Fibroblast of skin of scalp (primary cell): ENCODE data around the gene CAPS.

ENCODE experiments used
- DNase-seq: peaks from one replicate; pipeline ENCODE4 v3.0.0-alpha.2; 2013

The CAPS gene

DNA sequence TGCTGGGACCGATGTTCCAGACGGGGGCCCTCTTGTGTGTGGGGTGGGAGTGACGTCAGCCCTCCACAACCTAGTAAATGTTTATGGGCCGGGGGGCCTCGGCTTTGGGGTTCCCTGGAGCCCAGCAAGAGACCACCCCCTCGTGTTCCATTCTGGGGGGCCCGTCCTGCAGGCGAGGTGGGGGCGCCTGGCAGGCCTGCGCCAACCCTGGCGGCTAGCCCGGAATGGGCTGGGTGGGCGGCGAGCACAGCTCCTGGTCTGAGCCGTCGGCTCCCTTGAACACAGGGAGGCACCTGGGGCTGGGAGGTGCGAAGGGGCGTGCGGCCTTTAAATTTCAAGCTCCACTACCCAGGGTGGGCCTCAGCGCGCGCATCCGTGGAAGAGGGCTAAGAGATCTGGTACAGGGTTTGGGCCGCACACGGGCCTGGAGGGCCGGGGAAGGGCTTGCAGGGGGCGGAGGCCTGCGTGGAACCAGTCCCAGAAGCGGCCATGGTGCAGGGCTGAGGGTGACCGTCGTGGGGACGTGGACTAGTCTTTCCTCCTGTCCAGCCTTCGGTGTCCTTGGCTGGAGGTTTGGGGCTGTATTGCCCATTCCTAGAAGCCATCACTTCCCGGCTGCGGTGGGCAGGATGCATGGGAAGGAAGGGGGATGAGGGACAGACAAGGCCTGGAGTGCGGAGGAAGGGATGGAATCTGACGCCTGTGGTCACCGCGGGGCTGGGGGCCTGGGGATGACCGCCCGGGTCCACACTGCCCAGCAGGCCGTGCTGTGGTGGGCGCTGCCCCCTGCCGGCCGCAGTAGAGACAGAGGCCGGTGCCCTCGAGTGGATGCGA is 21.9 kb upstream of the CAPS start:
- peak; percentile 33 for DNase-seq

DNA sequence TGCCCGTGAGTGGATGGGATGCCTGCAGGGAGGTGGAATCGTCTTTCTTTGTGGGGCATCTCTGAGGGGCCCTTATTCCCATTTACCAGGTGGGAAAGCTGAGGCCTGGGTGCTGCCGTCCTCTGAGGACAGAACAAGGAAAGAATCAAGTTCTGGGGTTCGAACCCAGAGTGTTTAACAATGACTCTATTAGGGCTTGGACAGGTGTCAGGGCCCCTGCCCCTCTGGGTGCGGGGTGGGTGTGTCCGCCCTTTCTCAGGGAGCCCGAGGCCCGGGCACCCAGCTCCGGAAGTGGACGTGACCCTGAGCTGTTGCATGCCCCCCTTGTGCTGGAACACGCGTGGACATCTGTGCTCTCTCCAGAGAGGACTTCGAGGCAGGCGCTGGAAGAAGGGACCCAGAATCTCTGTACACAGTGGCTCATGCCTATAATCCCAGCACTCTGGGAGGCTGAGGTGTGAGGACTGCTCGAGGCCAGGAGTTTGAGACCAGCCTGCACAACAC is 21.2 kb upstream of the CAPS start:
- no peak for DNase-seq

DNA sequence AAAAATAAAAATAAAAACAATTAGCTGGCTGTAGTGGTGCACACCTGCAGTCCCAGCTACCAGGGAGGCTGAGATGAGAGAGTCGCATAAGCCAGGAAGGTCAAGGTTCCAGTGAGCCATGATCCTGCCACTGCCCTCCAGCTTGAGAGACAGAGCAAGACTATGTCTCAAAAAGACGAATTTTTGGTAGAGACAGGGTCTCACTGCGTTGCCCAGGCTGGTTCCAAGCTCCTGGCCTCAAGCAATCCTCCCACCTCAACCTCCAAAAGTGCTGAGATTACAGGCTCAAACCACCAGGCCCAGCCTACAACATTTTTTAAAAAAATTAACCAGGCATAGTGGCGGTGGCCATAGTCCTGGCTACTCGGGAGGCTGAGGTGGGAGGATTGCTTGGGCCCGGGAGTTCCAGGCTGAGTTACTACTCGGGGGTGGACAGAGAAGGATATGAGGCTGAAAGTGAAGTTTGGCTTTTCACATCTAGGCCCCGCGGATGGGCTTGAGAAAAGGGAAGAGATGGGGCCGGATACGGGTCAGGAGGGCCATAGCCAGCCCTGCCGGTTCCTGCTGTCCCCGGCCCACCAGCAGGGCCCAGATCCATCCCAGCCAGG is 20.7 kb upstream of the CAPS start:
- no peak for DNase-seq

DNA sequence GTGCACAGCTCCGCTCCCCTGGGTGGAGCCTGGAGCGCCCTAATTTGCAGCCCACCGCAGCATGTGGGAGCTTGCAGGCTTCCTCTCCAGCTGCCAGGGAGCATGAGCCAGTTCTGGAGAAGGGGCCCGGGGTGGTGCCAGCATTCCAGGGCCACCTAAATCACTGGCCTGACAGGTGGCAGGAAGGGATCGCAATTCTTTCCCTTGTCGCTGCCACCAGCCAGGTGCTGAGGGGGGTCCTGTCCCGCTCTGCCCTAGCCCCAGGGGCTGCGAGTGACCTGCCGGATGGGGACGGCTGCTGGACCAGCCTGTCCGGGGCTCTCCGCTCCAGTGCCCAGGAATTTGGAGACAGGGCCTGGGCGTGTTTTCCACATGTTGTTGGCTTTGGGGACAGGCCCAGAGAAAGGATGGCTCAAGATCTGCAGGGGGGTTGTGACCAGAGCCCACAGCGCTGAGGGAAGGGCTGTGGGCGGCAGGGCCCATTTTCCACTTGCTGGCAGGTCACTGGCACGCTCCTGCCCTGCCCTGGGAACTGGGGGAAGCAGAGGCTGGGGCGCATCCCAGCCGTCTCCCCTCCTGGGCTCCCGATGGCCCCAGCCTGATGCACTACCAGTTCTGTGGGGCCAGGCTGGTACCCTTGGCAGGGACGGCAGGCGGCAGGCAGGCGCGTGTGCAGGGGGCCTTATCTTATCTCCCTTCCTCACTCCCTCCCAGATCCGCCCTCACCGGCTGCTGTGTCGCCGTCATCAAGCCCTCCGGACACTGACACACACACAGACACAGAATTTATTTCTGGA is 19.9 kb upstream of the CAPS start:
- no peak for DNase-seq

DNA sequence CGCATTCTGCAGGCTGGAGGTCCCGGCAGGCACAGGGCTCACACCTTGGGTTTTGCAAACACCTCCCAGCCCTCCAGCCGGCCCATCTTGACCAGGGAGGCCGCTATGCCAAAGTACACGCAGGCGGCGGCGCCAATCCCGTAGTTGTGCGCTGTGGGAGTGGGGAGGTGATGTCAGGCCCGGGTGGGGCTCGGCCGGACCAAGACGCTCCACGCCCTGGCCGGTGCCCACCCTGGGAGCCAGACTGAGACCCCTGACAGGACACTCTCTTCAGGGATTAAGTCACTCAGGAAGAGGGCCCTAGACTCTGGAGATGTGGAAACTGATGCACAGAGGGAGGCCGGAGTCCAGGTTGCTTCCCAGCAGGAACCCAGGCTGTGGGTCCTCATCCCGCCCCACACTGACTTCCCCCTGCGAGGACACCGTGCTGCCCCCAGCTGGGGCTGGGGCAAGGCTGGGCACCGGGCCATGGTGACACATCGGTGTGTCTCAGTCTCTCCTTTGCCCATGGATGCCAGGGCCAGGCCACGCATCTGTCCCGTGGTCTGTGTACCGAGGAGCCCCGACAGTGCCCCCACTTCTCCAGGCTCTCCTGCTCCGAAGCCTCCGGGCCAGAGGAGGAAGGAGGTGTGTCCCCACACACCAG is 19.2 kb upstream of the CAPS start:
- no peak for DNase-seq

DNA sequence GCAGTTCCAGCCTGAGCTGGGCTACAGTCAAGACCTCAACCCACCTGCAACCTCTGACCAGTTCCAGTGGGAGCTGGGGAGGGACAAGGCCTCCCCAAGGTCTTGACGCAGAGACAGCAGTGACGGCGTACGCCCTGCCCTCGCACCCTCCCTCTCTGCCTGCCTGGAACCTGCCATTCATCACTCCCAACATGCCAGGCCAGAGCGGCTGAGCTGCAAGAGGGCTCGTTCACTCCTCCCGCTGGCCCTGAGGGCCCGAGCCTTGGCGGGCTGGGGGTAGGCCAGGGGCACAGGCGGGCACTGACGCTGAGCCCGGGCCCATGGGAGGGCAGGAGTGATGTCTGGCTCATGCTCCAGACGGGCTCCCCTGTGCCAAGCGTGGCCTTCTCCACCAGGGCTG is 18.6 kb upstream of the CAPS start:
- DNase-seq, result no peak

DNA sequence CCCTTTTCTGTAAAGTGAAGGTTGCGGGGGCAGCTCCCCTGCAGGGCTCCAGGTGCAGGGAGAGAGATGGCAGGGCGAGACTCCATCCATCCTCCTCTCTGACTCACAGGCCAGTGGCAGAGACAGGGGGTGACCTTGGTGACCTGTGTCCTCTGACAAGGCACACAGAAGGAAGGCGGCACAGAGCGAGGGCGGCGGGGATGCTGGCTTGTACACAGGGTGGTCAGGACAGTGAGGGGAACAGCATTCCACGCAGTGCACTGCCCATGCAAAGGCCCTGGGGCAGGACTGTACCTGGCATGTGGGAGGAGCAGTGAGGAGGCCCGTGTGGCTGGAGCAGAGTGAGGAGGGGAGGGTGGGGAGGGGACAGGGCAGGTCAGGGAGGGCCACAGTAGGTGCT is 18.2 kb upstream of the CAPS start:
- no peak for DNase-seq

DNA sequence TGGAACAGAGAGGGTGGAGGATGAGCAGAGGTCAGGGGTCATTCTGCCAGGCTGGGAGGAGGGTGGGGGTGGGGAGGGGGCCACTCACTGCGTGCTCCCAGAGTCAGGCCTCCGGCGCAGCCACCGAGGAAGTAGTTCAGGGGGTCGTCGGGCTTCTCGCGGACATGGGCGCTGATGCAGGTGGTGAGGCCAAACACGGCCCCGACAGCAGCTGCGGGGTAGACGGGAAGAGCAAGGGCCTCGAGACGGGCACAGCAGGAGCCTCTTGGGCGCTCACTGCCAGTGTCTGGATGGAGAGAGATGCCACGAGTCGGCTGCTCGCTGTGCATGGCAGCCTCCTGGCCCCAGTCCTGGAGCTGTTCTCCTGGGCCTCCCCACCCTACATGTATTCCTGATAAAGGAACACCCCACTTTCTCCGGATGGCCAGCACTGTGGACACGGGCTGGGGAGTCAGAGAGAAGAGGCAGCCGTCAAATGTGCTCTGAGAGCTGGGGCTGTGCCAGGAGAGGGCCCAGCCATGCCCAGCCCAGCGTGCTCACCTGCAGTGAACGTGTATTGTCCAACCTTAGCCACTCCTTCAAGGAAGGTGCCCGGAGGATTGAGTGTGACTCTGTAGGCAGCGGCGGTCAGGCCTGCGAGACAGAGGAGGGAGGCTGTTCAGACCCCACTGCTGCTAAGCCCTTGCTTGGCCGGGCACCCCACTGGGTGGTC is 17.5 kb upstream of the CAPS start:
- DNase-seq, result no peak

DNA sequence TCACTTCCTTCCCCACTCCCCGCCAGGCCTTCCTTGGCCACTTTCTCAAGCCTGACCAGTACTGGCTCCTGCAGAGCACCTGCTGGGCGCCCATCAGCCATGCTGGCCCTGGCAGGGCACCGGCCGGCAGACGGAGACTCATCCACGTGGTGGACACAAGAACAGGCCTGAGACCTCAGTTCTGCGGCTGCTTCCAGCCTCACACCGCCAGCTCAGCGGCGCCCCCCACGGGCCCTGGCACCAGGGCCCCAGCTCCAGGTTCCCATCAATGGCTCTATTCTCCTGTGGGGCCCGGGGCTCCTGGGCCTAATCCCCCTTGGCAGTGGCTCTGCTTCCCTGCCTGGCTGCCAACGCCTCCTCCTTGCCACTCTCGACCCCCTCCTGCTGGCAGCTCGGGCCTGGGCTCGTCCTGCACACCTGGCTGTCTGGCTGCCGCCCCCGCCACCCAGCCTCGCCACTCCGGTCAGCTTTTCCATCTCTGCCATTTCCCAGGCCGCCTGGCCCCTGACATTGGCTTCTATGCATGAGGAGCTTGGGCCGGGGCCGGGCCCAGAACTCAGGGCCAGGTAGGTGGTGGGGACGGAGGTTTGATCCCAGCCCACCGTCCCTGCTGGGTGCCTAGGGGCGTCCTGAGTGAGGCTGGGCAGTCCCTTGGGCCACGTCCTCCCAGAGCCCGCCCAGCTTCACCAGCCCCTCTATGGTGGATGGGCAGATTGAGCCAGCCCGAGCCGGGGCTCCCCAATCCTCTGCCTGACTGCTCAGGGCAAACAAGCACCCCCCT is 16.7 kb upstream of the CAPS start:
- no peak for DNase-seq

DNA sequence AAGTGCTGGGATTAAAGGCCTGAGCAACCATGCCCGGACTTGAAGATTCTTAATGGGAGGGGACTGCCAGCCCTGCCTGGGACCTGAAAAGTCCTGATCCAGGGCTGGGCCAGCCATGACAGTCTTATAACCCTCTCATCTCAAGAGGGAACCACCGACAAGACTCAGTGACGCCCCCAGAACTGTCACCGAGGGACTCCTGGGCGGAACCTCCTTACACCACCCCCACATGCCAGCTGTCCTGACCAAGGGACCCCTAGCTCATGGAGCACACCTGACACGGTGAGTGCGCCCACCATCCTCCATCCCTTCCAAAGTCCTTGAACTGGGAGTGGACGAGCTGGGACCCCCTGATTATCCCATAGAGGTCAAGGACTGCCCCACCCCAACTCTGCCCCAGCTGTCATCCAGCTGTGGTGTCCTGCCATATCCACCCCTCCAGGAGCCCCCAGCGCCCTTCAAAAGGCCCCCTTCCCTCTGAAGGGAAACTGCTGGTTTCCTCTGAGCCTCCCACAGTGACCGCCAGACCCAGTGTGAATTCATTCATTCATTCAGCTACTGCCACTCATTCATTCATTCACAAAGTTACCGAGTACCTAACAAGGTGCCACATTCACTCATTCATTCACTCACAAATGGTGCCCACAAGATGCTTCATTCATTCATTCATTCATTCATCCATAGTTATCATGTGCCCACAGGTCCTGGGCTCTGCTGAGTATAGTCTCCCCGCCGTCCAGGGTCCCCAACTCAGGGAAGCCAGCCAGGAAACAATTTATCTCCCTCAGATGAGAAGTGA is 14.1 kb upstream of the CAPS start:
- no peak for DNase-seq

DNA sequence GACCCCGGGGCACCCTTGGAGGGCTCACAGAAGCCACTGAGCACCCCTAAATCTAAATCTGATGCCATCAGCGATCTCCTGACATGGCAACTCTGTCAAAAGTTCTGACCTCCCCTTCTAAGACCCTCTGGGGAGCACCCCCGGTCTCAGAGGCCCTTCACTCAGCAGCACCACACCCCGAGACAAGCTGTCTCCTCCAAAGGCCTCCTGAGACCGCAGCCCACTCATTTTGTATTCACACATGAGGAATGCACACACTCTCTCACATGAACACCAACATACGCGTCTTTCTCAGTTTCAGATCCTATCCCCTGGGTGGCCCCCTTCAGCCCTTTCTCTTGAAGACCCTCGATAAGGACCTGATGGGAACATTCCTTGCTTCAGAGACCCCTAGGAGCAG is 13.1 kb upstream of the CAPS start:
- DNase-seq, result no peak

DNA sequence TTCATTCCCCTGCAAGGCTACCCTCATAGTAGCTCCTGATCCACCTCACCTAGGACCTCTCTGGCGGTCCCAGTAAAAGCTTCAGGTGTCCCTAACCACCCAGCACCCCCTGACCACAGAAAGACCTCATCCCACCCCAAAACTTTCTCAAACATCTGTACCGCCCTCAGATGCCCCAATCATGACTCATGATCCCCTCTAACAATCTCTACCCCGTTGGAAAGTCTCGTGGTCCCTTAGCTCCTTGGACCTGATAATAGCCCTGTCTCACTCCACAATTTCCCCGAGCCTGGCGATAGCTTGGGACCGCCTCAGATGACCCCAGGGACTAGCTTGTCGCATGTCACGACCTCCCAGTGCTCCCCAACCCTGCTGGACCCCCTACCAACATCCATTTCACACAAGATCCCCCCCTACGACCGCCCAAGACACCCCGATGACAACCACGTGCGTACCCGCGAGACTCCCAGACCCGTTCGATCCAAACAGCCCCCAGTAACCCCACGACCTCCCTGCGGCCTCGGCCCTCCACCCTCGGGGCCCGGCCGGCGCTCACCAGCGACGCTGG is 10.9 kb upstream of the CAPS start:
- DNase-seq, result peak; percentile 43

DNA sequence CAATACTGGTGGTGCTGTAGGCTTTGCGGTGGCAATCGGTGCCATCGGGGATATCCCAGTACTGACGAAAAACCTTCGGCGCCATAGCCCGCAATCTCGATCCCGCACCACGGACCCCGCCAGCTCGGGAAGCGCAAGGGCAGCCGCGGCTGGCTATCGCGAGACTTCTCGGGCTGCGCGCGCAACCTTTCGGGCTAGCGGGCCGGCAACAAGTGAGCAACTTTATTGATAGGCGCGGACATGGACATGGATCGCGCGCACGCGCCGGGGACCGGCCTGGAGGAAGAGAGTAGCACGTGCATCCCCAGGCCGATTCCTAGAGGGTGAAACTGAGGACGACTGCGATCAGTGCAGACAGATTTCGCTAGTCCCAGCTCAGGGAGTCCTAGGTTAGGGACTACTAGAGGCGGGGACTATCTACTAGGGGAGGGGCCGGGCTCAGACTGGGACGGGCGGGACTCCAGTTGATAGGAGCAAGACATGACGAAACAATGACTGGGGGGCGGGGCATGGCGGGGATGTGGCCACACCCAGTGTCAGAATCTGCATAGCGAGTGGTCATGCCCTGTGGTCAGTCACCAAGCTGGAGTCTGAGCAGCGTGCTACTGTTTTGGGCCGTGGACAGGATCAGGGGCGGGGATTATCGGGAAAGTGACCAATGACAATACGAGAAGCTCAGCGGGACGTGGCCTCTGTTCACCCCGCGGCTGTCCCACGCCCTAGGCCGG is 10.3 kb upstream of the CAPS start, which contains the start of gene NDUFA11:
NDUFA11 (minus strand) TSS at position 167 of the 728 bp plus-strand sequence; CDS start at position 85, 82 bp downstream.
- peak; percentile 96 for DNase-seq

DNA sequence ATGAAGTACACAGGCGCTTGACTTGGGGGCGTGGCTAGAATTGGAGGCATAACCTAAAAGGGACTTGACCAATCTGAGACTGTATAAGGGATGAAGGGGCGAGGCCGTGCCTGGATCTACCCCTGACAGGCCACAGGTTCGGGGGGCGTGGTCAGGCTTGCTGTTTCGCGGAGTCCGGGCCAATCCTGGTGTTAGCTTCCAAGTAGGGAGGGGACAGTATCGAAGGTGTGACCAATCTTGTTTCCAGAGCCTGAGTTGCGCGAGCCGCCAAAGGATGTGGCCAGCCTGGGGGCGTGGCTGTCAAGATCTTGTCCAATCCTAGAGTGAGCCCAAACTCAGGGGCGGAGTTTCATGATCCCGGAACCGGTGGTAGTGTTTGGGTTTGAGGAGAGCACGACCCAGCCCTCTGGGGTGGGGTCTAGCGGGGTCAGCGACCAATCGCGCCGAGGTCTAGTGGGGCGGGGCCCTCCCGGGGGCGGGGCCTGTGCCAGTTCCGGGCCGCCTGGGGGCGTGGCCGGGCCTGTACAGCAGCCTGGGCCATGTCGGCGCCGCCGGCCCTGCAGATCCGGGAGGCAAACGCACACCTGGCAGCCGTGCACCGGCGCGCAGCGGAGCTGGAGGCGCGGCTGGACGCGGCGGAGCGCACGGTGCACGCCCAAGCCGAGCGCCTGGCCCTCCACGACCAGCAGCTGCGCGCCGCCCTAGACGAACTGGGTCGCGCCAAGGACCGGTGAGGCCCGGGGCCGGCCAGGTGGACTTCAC is 9.5 kb upstream of the CAPS start, which contains the start of gene VMAC:
VMAC (plus strand) TSS at position 521 of the 762 bp plus-strand sequence; CDS start at position 540, 19 bp downstream.
- peak; percentile 100 for DNase-seq

DNA sequence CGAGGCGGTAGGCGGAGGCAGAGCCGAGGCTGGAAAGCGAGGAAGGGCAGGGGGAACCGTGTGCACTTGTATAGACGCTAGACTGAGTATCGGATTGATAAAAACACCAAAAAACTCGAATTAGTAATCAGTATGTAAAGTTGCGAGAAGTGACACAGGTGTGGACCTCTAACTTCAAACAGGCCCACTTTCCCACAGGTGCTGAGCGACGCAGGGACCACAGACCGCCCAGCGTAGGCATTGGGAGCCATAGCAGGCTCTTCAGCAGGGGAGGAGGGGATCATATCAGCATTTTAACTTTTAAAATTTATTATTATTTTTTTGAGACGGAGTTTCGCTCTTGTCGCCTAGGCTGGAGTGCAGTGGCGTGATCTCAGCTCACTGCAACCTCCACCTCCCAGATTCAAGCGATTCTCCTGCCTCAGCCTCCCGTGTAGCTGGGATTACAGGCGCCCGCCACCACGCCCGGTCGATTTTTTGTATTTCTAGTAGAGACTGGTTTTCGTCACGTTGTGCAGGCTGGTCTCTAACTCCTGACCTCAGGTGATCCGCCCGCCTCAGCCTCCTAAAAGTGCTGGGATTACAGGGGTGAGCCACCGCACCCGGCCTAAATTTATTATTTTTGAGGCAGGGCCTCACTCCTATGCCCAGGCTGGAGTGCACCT is 8.8 kb upstream of the CAPS start:
- no peak for DNase-seq

DNA sequence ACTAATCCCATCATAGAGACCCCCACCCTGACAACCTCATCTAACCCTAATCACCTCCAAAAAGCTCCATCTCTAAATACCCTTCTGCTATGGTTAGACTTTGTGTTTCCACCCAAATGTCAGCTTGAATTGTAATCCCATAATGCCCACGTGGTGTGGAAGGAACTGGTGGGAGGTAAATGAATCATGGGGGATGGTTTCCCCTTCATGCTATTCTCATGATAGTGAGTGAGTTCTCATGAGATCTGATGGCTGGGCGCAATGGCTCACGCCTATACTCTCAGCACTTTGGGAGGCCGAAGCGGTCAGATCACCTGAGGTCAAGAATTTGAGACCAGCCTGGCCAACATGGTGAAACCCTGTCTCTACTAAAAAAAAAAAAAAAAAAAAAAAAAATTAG is 6.8 kb upstream of the CAPS start:
- DNase-seq, result no peak

DNA sequence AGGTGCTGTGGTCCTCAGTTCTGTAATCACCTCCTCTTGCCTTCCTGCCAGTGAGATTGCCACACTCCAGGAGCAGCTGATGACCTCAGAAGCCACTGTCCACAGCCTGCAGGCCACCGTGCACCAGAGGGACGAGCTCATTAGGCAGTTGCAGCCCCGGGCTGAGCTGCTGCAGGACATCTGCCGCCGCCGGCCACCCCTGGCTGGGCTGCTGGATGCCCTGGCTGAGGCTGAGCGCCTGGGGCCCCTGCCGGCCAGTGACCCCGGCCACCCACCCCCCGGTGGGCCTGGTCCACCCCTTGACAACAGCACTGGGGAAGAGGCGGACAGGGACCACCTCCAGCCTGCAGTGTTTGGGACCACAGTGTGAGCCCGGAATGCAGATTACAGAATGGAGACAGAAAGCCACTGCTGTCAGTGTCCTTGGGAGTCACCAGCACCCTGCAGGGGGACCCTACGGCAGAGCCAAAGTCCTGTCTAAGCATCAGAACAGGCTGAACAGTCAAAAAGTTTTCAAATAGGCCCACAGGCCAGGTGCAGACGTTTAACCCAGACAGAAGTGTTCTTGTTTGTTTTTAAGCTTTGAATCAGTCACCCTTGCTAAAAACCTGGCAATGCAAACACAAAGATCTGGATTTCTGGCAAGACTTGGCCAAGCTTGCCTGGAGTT is 5.1 kb upstream of the CAPS start:
- no peak for DNase-seq
